Ureter (tissue), 1 donor: ENCODE data around the gene PCDH1. TPM values are rescaled to one million over a fixed set of nuclear protein-coding genes. Genes with fewer than 3 reads are reported as not detected.

Experiments used
- DNase-seq: peaks from one replicate; pipeline ENCODE4 v3.0.0-alpha.2; 2020; ENCODE audit warnings: low spot score
- total RNA-seq: library from RNA; stranded (reverse); gene quantifications from one replicate; pipeline ENCODE4 v1.2.4, GENCODE V29; 2023
- donor health status: DM: yes; HTN: yes; CAD: no.

The PCDH1 gene
- total RNA-seq, 1 donor from 2014 or later: 127 TPM

DNA sequence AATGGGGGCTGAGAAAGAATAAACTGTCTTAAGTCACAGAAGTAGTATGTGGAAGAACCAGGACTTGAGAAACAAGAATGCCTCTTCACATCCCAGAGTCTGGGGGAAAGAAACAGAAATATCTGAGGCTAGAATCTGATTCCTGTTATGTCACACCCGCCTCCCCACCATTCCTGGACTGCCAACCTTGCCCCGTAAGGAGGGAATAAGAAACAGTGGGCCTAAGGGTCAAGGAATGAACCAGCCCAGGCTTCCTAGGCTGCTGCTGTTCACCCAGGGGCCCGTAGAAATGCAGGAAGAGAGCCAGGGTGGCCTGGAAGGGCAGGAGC is 4.3 kb downstream of the PCDH1 start:
- DNase-seq: no peak

- peak; percentile 12 for DNase-seq
Observed at GRCh38 chr5:141872496-141873356, 5.5 kb downstream of the PCDH1 start.

GRCh38 chr5:141871870-141872269 is 6.3 kb downstream of the PCDH1 start:
- peak; percentile 18 for DNase-seq

DNA sequence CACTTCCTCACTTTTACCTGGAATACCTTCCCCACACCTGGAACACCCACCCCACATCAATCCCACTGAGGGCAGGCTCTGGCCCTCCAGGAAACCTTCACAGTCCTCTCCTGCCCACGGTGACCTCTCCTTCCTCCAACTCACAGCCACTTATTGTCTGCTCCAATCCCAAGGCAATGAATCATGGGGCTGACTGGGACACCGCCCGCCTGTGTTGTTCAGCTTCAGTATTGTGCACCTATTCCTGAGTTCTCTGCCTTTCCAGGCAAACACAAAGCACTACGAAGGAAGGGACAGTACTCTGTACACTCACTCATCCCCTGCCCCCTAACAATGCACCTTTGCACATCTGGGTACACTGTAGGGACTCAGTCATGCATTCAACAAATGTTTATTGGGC is 7.3 kb downstream of the PCDH1 start:
- DNase-seq: peak; percentile 40

DNA sequence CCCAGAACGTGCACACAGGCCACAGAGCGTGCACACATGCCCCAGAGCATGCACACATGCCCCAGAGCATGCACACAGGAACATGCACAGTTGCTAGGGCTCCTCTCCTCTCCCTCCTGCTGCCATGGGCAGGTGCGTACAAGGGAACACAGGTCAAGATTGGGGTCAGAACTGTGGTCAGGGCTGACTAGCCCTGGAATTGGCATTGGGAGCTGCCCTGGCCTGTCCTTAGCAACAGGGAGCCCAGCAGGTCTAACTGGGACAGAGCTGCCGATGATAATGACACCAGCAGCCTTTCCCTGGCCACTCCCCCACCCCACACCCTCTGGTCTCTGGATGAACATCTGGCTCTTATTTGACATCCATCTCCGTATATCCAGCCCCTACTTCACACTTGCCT is 8.0 kb downstream of the PCDH1 start:
- DNase-seq: no peak

DNA sequence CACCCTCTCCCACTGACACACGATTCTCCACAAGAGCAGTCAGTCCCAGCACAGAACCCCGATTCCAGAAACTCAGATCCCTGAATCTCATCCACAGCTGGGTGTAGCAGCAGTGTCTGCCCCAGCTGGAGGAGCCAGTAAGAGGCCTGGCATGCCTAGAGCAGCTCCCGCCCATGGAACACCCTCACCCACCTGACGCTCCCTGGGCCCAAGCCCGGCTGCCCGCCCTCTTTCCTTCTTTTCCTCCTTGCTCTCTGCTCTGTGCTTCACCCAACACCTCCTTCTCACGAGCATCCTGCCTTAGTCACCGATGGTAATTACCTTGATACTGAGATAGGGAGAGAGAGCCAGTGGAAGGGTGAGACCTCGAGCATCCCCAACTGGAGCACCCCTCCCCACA is 8.7 kb downstream of the PCDH1 start:
- DNase-seq: peak; percentile 83

DNA sequence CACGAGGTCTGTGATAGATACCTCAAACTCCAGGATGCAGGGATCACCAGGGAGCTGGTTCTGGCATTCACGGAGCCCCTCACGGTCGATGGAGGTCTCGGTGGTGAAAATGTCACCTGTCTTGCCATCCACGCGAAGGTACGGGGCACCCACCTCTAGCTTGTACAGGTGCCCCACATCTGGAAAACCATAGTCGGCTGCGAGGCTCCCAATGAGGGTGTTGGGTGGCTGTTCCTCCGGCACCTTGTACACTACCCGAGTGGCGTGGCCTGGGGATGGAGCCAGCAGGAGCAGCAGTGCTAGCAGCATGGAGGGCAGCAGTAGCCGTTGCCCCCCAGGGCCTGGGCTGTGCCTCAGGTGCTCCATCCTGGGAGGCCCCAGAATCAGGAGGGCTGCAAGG is 9.2 kb downstream of the PCDH1 start:
- DNase-seq: no peak

DNA sequence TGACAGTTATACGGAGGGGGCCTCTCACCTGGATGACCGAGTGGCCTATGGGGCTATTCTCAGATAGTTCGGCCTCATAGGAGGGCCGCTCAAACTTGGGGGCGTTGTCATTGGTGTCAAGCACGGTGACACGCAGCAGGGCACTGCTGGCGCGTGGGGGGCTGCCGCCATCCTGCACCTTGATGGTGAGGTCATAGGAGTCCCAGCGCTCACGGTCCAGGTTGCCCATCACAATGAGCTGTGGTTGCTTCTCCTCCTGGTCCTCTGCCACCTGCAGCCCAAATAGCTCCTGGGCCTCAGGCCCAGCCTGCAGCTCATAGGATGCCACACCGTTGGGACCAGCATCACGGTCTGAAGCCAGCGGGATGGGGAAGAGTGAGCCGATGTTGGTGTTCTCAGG is 9.7 kb downstream of the PCDH1 start:
- no peak for DNase-seq

DNA sequence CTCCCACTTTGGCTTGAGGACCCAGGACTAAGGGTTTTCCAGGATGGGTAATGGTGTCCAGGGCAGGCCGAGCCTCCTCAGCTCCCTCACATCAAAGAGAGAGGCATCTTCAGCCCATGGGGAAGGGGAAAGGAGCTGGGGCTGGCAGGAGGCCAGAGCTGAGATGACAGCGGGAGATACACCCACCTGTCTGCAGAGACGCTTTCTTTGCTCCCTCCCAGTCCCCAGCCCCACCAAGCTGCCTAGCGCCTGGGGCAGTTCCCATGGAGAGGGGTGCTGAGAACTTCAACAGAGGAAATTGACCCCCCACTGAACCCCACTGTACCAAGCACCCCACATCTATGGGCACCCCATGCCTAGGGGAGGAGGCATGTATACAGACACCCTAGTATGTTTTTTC is 10.6 kb downstream of the PCDH1 start:
- no peak for DNase-seq

DNA sequence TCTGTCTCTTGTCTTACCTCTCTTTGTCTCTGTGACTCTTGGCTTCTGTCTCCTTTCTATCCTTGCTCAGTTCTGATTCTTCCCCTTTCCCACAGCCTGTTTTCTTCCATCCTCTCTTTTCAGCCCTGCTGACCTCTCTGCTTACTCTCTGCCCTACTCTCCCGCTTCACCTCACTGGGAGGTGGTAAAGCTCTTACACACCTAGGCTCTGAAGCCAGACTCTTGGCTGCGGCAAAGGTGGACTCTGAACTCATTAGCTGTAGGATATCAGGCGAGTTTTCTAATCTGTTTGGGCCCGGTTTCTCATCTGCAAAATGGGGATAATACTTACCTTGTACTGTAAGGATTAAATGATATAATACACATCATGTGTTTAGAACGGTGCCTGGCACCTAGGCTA is 11.1 kb downstream of the PCDH1 start:
- DNase-seq: no peak

DNA sequence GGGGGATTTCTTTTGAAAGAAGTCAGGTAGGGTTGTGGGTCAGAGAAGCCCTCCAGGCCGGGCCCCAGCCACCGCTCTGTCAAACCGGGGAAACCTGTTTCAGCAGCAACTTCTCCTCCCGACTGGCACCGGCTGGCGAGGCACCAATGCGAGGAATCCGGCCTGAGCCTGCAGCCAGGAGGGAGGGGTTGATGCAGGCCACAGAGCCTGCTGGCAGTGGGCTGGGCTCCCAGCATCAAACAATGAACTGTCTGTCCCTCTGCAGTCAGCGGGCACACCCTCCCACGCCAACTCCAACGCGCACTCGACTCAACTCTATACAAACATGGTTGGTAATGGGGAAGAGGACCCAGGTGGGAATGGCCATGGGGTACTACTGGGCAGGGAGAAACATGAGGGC is 12.1 kb downstream of the PCDH1 start:
- DNase-seq: peak; percentile 90

GRCh38 chr5:141865406-141865805 is 12.8 kb downstream of the PCDH1 start:
- DNase-seq: no peak

- DNase-seq: no peak
Observed at GRCh38 chr5:141864371-141865370, 13.5 kb downstream of the PCDH1 start.

GRCh38 chr5:141863569-141864178 is 14.5 kb downstream of the PCDH1 start:
- no peak for DNase-seq

GRCh38 chr5:141862936-141863543 is 15.2 kb downstream of the PCDH1 start:
- no peak for DNase-seq

- DNase-seq: no peak
Observed at GRCh38 chr5:141861194-141861593, 17.0 kb downstream of the PCDH1 start.

DNA sequence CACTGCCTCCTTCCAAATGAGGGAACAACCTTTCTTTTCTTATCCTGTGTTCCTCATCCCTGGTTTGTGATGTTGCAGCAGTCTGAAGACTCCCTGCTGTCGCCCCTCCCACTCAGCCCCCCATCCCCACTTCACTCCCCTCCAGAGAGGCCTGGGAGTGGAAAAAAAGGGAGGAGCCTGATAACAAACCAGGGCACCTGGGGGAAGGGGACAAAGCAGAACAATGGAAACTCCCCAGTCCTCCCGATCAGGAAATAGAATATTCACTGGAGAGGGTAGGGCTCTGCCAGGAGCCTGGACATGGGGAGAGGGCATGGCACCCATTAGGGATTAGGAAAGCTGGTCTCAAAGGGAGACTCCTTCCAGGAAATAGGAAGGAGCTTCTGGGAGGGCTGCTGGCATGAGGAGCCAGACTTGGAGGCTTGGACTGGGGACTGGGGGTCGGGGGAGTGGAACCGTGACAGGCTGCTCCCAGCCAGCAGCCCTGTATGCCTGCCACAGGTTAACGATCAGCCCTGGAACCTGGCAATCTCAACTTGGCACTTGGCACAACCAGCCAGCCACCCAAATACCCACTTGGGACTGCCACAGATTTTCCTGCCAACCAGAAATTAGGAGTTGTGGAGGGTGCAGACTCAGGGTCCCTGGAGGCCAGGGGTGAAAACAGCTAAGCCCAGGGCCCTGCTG is 20.0 kb downstream of the PCDH1 start:
- DNase-seq: no peak

DNA sequence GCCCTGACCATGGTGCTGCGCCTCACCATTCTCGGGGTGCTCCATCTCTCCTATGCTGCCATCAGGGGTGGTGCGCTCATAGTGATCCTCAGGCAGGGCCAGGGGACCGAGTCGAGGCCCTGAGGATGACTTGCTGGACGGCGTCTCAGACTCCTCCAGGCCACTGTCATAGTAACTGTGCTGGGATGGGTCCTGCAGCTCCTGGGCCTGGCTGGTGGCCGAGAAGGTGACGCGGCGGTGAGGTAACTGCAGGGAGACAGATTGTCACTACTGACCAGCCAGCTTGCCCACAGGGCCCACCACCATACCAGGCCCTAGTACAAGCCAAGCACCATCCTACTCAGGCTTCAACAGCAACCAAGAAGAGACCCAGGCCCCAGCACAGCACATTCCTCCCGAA is 21.0 kb downstream of the PCDH1 start:
- no peak for DNase-seq

DNA sequence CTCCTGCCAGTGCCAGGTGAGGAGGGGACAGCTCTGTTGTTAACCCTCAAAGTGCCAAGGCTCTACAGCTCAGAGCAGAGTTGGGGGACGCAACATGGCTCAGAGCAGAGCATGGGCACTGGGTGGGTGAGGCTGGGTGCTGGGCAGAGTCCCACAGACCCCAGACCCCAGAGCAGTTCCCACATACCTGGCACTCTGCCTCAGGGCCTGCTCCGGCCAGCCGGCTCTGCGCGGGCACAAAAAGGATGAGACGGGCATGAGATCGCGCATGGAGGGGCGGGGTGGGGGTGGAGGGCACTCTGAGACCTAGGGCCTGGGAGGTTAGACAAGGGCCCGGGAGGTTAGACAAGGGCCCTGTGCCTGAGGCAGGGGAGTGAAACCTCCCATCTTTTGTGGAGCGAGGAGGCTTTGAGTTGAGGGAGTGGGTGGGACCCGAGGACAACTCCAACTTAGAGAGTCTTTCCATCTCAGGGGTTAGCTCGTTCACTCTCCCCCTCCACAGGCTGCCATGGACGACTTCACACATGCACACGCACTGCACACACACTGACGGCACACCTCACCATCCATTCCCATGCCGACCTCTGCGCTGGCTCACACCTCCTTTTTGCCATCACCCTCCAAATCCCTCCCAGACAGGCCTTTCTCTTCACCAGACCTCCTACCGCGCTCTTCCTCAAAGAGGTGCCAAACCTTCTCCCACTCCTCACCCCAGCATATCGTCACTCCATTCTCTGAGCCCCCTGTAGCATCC is 22.0 kb downstream of the PCDH1 start:
- DNase-seq: no peak

- DNase-seq: no peak
Observed at GRCh38 chr5:141855265-141856036, 22.8 kb downstream of the PCDH1 start.
